PC-9 (cell line): ENCODE data around the gene ADGRD2. TPM values are rescaled to one million over a fixed set of nuclear protein-coding genes. Genes with fewer than 3 reads are reported as not detected.

Experiments
- BruUV-seq: library from RNA; stranded (reverse); fragments of 400-500 nt; replicated peaks from 2 replicates; lab custom pipeline; 2021; lab: Mats Ljungman, UMichigan
- CTCF ChIA-PET: fragments of 300-600 bp; sonication (Branson Sonifier 250); formaldehyde crosslinking; loops from one replicate; lab custom pipeline; 2022; ENCODE audit warnings: antibody characterized with exemption; lab: Charles Lee
- POLR2A ChIA-PET: fragments of 300-600 bp; sonication (Branson Sonifier 250); formaldehyde crosslinking; loops from one replicate; lab custom pipeline; 2022; ENCODE audit warnings: antibody characterized with exemption; ENCODE audit not compliant: unreplicated experiment; lab: Charles Lee
- DNase-seq, 2 experiments: peaks; one replicate each; pipeline versions ENCODE4 v3.0.0 to v3.0.0-alpha.2; 2015 to 2022; ENCODE audit warnings: mixed read lengths in 1 of 2
- H2AFZ ChIP-seq: fragments of 200-600 bp; sonication (generic); 2 replicates; pipeline ENCODE4 v1.8.1; 2017; ENCODE audit warnings: antibody characterized with exemption
- H3F3A ChIP-seq: fragments of 200-600 bp; sonication (generic); 2 replicates; pipeline ENCODE4 v1.8.1; 2017; ENCODE audit warnings: antibody characterized with exemption, mild to moderate bottlenecking, low read depth; ENCODE audit not compliant: insufficient read depth
- H3K27ac ChIP-seq: fragments of 200-600 bp; sonication (generic); 2 replicates; pipeline ENCODE4 v1.6.1; 2016; ENCODE audit warnings: mixed run types
- H3K27me3 ChIP-seq: fragments of 200-600 bp; sonication (generic); 2 replicates; pipeline ENCODE4 v1.6.1; 2016; ENCODE audit warnings: low read depth, mixed run types; ENCODE audit not compliant: insufficient read depth
- H3K36me3 ChIP-seq: fragments of 200-600 bp; sonication (generic); 2 replicates; pipeline ENCODE4 v1.6.1; 2016; ENCODE audit warnings: low read depth, mixed run types
- H3K4me1 ChIP-seq: fragments of 200-600 bp; sonication (generic); replicated peaks from 2 replicates; pipeline ENCODE4 v1.6.1; 2016; ENCODE audit warnings: mixed run types; ENCODE audit not compliant: insufficient read depth
- H3K4me2 ChIP-seq: fragments of 200-600 bp; sonication (generic); 2 replicates; pipeline ENCODE4 v1.6.1; 2017; ENCODE audit warnings: mixed run types
- H3K4me3 ChIP-seq: fragments of 200-600 bp; sonication (generic); 2 replicates; pipeline ENCODE4 v1.6.1; 2016; ENCODE audit warnings: mixed run types
- H3K79me2 ChIP-seq: fragments of 200-600 bp; sonication (generic); 2 replicates; pipeline ENCODE4 v1.6.1; 2017; ENCODE audit warnings: low read depth, mixed run types
- H3K9me2 ChIP-seq: fragments of 200-600 bp; sonication (generic); 2 replicates; pipeline ENCODE4 v1.8.1; 2017; ENCODE audit warnings: mild to moderate bottlenecking; ENCODE audit not compliant: insufficient read depth
- H3K9me3 ChIP-seq: fragments of 200-600 bp; sonication (generic); 2 replicates; pipeline ENCODE4 v1.8.1; 2016; ENCODE audit warnings: low read depth; ENCODE audit not compliant: insufficient read depth
- H4K20me1 ChIP-seq: fragments of 200-600 bp; sonication (generic); 2 replicates; pipeline ENCODE4 v1.8.1; 2017; ENCODE audit not compliant: insufficient read depth
- CTCF ChIP-seq: fragments of 200-600 bp; sonication (generic); conservative IDR thresholded peaks from 2 replicates; pipeline ENCODE4 v1.6.1; 2017; ENCODE audit warnings: mixed run types, antibody characterized with exemption, mild to moderate bottlenecking, moderate library complexity
- EZH2 ChIP-seq: fragments of 200-600 bp; sonication (generic); IDR thresholded peaks from 2 replicates; pipeline ENCODE4 v1.8.0; 2017; ENCODE audit warnings: antibody characterized with exemption, low read depth
- intact Hi-C: fragments of 100-400 bp; cut with micrococcal nuclease; formaldehyde crosslinking; loops from one replicate; pipeline ENCODE4 v1.10.0; 2022; ENCODE audit not compliant: unreplicated experiment
- total RNA-seq: library from RNA; stranded (reverse); gene quantifications from 2 replicates; pipeline ENCODE4 v1.2.3, GENCODE V29; 2021

The ADGRD2 gene
- total RNA-seq, 1 experiment from 2014 or later = not detected

DNA sequence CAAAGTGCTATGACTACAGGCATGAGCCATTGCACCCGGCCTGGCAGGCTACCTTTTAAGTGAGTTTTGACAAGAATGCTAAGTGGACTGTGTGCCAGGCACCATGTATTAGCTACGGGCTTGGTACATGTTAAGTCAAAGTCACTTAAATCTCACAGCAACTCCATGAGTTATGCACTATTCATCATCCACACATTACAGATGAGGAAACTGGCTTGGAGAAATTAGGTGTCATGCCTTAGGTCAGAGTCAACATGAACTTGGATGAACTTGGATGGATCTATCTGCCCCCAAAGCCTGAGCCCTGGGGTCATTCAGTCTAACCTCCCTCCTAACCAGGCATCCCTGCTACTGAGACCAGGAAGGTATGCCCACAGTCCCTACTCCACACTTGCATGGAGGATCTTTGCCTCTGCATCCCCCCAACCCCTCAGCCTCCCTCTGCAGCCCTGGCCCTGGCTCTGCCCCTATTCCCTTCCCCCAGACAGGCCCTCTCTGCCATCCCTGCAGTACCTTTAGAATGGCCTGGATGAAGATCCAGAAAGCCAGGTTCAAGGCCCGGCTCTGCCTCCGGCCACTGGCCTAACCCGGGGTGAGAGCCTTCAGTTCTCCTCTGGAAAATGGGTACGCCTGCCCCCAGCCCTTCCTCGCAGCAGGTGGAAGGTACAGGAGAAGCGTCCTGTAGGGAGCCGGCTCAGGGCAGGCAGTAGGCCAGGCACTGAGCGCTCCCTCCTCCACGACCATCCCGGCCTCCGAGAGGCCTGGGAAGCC lies 685 bp upstream of the ADGRD2 start:
- no peak for TF ChIP-seq EZH2
- Histone ChIP-seq H3F3A (peaks cover 11% of the 10 kb centered on the region; the same call in 1 of the 2 replicates), H3K27me3 (no peaks in the 10 kb centered on the region), H4K20me1 (no peaks in the 10 kb centered on the region), H3K4me2 (no peak overlapping the region), H3K9me2 (no peaks in the 10 kb centered on the region), H3K79me2 (no peaks in the 10 kb centered on the region), H3K4me1 (peaks cover 21% of the 10 kb centered on the region), H3K9me3 (no peaks in the 10 kb centered on the region), H3K36me3 (no peaks in the 10 kb centered on the region), H3K27ac (no peak overlapping the region), H3K4me3 (no peak overlapping the region), H2AFZ (no peak overlapping the region)
- intact Hi-C loops = no loop called here
- no peak for DNase-seq
- BruUV-seq = no TSS peak
- CTCF ChIA-PET = no interaction called here
- POLR2A ChIA-PET = no interaction called here

- Histone ChIP-seq H3F3A (peaks cover 3% of the 10 kb centered on the region; the same call in 1 of the 2 replicates), H3K36me3 (no peaks in the 10 kb centered on the region), H2AFZ (no peak overlapping the region), H3K9me3 (no peaks in the 10 kb centered on the region), H4K20me1 (no peaks in the 10 kb centered on the region), H3K4me1 (peaks cover 12% of the 10 kb centered on the region), H3K27ac (no peak overlapping the region), H3K4me2 (no peak overlapping the region), H3K4me3 (no peak overlapping the region), H3K9me2 (no peaks in the 10 kb centered on the region), H3K27me3 (no peaks in the 10 kb centered on the region), H3K79me2 (no peaks in the 10 kb centered on the region)
- ChIA-PET POLR2A (no interaction called here), CTCF (interaction anchor here (0.6 kb wide), 1 partner anchor 329 kb away, joined by 6 read pairs; no protein-coding TSS in a partner anchor)
- TF ChIP-seq CTCF = no peak
- no peak for TF ChIP-seq EZH2
- no TSS peak for BruUV-seq
- DNase-seq = no peak
- intact Hi-C loops = no loop called here
Measured at GRCh38 chr9:124450931-124451661, 845 bp downstream of the ADGRD2 start.

DNA sequence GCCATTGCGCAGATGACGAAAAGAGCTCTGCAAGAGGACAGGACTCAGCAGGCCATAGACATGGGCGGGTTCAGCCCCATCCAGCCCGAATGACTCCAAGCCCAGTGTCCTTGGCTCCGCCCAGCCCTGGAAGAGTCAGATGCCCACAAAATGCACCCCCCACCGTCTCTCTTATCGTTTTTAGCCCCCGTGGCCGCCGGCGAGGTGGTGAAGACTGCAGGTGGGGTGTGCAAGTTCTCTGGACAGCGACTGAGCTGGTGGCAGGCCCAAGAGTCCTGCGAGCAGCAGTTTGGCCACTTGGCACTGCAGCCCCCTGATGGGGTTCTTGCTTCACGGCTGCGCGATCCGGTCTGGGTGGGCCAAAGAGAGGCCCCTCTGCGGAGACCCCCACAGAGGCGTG lies 2.1 kb downstream of the ADGRD2 start:
- intact Hi-C loops = no loop called here
- Histone ChIP-seq H3K79me2 (no peaks in the 10 kb centered on the region), H2AFZ (no peak overlapping the region), H3K27me3 (no peaks in the 10 kb centered on the region), H3K9me3 (no peaks in the 10 kb centered on the region), H3K4me2 (no peak overlapping the region), H3F3A (peaks cover 5% of the 10 kb centered on the region; the same call in 1 of the 2 replicates), H3K4me1 (no peaks in the 10 kb centered on the region), H4K20me1 (no peaks in the 10 kb centered on the region), H3K4me3 (no peak overlapping the region), H3K9me2 (no peaks in the 10 kb centered on the region), H3K36me3 (no peaks in the 10 kb centered on the region), H3K27ac (no peak overlapping the region)
- DNase-seq = no peak
- ChIA-PET POLR2A (no interaction called here), CTCF (no interaction called here)
- no TSS peak for BruUV-seq
- no peak for TF ChIP-seq CTCF
- no peak for TF ChIP-seq EZH2
